Measurements from ENCODE around the gene DDX43. TPM values are rescaled to one million over a fixed set of nuclear protein-coding genes. Genes with fewer than 3 reads are reported as not detected.

DDX43 gene
- polyA plus RNA-seq, 1 of the 3 experiments (the other 2 are of a cell fraction) = not detected

DNA sequence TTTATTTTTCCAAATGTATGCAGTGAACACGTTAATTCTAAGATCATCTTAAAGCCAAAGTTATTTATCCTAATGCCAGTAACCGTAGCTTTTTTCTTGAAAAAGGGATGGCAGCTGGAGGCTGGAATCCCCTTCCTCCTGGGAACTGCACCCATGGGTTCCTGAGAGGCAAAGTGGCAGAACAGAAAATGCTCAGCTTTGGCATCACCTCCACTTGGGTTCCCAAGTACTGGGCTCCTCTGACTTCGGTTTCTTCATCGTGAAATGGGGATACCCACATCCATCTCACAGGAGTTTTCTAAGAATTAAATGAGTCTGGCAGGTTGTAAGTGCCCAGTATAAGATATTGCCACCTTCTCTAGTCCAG is 6.2 kb upstream of the DDX43 start:
- no peaks in the 10 kb centered on the region for H3K36me3 ChIP-seq (replicated peaks in 1 of 2; ENCODE audit: control insufficient read depth in 1 of 2, insufficient read depth in 2 of 2, low read length in 1 of 2)
- H3K79me2 ChIP-seq (ENCODE audit: insufficient read depth) = no peaks in the 10 kb centered on the region
- H3K27ac ChIP-seq (ENCODE audit: low read depth in 2 of 2, low read length in 1 of 2) = no peak overlapping the region
- no peaks in the 10 kb centered on the region; a peak in 1 of 4 replicates for H3K4me1 ChIP-seq (ENCODE audit: control insufficient read depth in 1 of 2, insufficient read depth in 2 of 2, low read depth in 1 of 2, low read length in 1 of 2)
- H3K9ac ChIP-seq = peak overlapping the region; percentile 50; the same call in 1 of the 2 replicates
- peak overlapping the region; percentile 47 to 68 for H3K4me3 ChIP-seq (ENCODE audit: low read depth in 2 of 2, low read length in 1 of 2)
- H4K20me1 ChIP-seq (ENCODE audit: insufficient read depth) = no peaks in the 10 kb centered on the region
- no peak for DNase-seq
- 56% methylated on average over 4 of the region's 4 CpGs for WGBS (ENCODE audit: low lambda C conversion rate)
- ChIA-PET POLR2A (no interaction called here), CTCF (interaction anchor here (0.8 kb wide), 4 partner anchors 21 to 246 kb away, joined by 3 read pairs; no protein-coding TSS in a partner anchor)
- no peaks in the 10 kb centered on the region for H3K9me2 ChIP-seq
- no peaks in the 10 kb centered on the region for H3K9me3 ChIP-seq
- H3F3A ChIP-seq (replicated peaks; ENCODE audit: insufficient read depth) = no peaks in the 10 kb centered on the region
- TF ChIP-seq CHD2 (IDR thresholded peaks at IDR 0.05; ENCODE audit: low read length, partially characterized antibody) (no peak), TAF1 (IDR thresholded peaks at IDR 0.05; ENCODE audit: borderline replicate concordance, low read depth, low read length) (no peak), YY1 (IDR thresholded peaks at IDR 0.05; ENCODE audit: low read depth) (no peak), RAD21 (IDR thresholded peaks at IDR 0.05; ENCODE audit: low read length) (no peak), NFIC (IDR thresholded peaks at IDR 0.05; ENCODE audit: borderline replicate concordance) (no peak), GABPA (IDR thresholded peaks at IDR 0.05; ENCODE audit: low read depth) (no peak), RFX5 (IDR thresholded peaks at IDR 0.05; ENCODE audit: low read length) (no peak), GATA2 (CRISPR knock-in tag; IDR thresholded peaks at IDR 0.05) (no peak), ELF1 (IDR thresholded peaks at IDR 0.05) (no peak), MEF2A (IDR thresholded peaks at IDR 0.05; ENCODE audit: borderline replicate concordance, low read depth) (no peak), FOXM1 (IDR thresholded peaks at IDR 0.05; ENCODE audit: low read depth) (no peak), EZH2phosphoT487 (IDR thresholded peaks at IDR 0.05; ENCODE audit: borderline replicate concordance, low read depth) (no peak), MXI1 (IDR thresholded peaks at IDR 0.05; ENCODE audit: low read depth, low read length) (no peak)
- TF ChIP-seq, protein P1, sequence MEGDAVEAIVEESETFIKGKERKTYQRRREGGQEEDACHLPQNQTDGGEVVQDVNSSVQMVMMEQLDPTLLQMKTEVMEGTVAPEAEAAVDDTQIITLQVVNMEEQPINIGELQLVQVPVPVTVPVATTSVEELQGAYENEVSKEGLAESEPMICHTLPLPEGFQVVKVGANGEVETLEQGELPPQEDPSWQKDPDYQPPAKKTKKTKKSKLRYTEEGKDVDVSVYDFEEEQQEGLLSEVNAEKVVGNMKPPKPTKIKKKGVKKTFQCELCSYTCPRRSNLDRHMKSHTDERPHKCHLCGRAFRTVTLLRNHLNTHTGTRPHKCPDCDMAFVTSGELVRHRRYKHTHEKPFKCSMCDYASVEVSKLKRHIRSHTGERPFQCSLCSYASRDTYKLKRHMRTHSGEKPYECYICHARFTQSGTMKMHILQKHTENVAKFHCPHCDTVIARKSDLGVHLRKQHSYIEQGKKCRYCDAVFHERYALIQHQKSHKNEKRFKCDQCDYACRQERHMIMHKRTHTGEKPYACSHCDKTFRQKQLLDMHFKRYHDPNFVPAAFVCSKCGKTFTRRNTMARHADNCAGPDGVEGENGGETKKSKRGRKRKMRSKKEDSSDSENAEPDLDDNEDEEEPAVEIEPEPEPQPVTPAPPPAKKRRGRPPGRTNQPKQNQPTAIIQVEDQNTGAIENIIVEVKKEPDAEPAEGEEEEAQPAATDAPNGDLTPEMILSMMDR (IDR thresholded peaks at IDR 0.05) = no peak
- TF ChIP-seq, protein P2, sequence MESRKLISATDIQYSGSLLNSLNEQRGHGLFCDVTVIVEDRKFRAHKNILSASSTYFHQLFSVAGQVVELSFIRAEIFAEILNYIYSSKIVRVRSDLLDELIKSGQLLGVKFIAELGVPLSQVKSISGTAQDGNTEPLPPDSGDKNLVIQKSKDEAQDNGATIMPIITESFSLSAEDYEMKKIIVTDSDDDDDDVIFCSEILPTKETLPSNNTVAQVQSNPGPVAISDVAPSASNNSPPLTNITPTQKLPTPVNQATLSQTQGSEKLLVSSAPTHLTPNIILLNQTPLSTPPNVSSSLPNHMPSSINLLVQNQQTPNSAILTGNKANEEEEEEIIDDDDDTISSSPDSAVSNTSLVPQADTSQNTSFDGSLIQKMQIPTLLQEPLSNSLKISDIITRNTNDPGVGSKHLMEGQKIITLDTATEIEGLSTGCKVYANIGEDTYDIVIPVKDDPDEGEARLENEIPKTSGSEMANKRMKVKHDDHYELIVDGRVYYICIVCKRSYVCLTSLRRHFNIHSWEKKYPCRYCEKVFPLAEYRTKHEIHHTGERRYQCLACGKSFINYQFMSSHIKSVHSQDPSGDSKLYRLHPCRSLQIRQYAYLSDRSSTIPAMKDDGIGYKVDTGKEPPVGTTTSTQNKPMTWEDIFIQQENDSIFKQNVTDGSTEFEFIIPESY (IDR thresholded peaks at IDR 0.05; ENCODE audit: borderline replicate concordance, low read depth) = no peak
- TF ChIP-seq, protein P3, sequence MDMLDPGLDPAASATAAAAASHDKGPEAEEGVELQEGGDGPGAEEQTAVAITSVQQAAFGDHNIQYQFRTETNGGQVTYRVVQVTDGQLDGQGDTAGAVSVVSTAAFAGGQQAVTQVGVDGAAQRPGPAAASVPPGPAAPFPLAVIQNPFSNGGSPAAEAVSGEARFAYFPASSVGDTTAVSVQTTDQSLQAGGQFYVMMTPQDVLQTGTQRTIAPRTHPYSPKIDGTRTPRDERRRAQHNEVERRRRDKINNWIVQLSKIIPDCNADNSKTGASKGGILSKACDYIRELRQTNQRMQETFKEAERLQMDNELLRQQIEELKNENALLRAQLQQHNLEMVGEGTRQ (IDR thresholded peaks at IDR 0.05; ENCODE audit: borderline replicate concordance, low read depth, low read length) = no peak
- TF ChIP-seq, protein P4, sequence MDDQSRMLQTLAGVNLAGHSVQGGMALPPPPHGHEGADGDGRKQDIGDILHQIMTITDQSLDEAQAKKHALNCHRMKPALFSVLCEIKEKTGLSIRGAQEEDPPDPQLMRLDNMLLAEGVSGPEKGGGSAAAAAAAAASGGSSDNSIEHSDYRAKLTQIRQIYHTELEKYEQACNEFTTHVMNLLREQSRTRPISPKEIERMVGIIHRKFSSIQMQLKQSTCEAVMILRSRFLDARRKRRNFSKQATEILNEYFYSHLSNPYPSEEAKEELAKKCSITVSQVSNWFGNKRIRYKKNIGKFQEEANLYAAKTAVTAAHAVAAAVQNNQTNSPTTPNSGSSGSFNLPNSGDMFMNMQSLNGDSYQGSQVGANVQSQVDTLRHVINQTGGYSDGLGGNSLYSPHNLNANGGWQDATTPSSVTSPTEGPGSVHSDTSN (IDR thresholded peaks at IDR 0.05) = no peak
- TF ChIP-seq, protein P5, sequence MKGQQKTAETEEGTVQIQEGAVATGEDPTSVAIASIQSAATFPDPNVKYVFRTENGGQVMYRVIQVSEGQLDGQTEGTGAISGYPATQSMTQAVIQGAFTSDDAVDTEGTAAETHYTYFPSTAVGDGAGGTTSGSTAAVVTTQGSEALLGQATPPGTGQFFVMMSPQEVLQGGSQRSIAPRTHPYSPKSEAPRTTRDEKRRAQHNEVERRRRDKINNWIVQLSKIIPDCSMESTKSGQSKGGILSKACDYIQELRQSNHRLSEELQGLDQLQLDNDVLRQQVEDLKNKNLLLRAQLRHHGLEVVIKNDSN (IDR thresholded peaks at IDR 0.05; ENCODE audit: borderline replicate concordance, low read depth) = no peak
- H3K4me2 ChIP-seq = peak overlapping the region; percentile 84
- peak overlapping the region; percentile 96 for H2AFZ ChIP-seq (ENCODE audit: low read depth)
- no peaks in the 10 kb centered on the region for H3K27me3 ChIP-seq (ENCODE audit: insufficient read depth)
